ENCODE measurements around the gene LRRC9.

- no peak for TF ChIP-seq MYC (IDR thresholded peaks at IDR 0.05; ENCODE audit: low read depth, low read length)
- TF ChIP-seq, protein P1, sequence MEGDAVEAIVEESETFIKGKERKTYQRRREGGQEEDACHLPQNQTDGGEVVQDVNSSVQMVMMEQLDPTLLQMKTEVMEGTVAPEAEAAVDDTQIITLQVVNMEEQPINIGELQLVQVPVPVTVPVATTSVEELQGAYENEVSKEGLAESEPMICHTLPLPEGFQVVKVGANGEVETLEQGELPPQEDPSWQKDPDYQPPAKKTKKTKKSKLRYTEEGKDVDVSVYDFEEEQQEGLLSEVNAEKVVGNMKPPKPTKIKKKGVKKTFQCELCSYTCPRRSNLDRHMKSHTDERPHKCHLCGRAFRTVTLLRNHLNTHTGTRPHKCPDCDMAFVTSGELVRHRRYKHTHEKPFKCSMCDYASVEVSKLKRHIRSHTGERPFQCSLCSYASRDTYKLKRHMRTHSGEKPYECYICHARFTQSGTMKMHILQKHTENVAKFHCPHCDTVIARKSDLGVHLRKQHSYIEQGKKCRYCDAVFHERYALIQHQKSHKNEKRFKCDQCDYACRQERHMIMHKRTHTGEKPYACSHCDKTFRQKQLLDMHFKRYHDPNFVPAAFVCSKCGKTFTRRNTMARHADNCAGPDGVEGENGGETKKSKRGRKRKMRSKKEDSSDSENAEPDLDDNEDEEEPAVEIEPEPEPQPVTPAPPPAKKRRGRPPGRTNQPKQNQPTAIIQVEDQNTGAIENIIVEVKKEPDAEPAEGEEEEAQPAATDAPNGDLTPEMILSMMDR (IDR thresholded peaks at IDR 0.05; ENCODE audit: low read depth, low read length): no peak
Measured at GRCh38 chr14:60079723-60080122, 159.8 kb downstream of the LRRC9 start.

All from NB4 (cell line).